GM23338 (cell line): ENCODE data around the gene ADGRL3. TPM values are rescaled to one million over a fixed set of nuclear protein-coding genes. Genes with fewer than 3 reads are reported as not detected.
A peak's percentile ranks its signal among the peaks of the same experiment; 100 is the strongest.

Source experiments
- ATAC-seq: fragments of 200-7000 bp; cut with Tn5 transposase; 3 replicates; pipeline ENCODE4 v1.9.1; 2020
- DNase-seq: peaks from one replicate; pipeline ENCODE4 v3.0.0-alpha.2; 2015; ENCODE audit warnings: low spot score
- H2AFZ ChIP-seq: fragments of 200-600 bp; sonication (generic); 2 replicates; pipeline ENCODE4 v1.8.0; 2016; ENCODE audit warnings: antibody characterized with exemption, mild to moderate bottlenecking, moderate library complexity
- H3F3A ChIP-seq: fragments of 200-600 bp; sonication (generic); replicated peaks from 2 replicates; pipeline ENCODE4 v1.8.0; 2017; ENCODE audit warnings: antibody characterized with exemption, mixed run types, low read depth
- H3K27ac ChIP-seq: fragments of 200-600 bp; sonication (generic); 2 replicates; pipeline ENCODE4 v1.6.1; 2016; ENCODE audit warnings: low read depth
- H3K27me3 ChIP-seq: fragments of 200-600 bp; sonication (generic); 2 replicates; pipeline ENCODE4 v1.8.0; 2016; ENCODE audit warnings: mild to moderate bottlenecking, mixed run types, moderate library complexity; ENCODE audit not compliant: insufficient read depth
- H3K36me3 ChIP-seq: fragments of 200-600 bp; sonication (generic); 2 replicates; pipeline ENCODE4 v1.8.0; 2016; ENCODE audit warnings: mild to moderate bottlenecking; ENCODE audit not compliant: insufficient read depth
- H3K4me1 ChIP-seq: fragments of 200-600 bp; sonication (generic); 2 replicates; pipeline ENCODE4 v1.8.0; 2016; ENCODE audit warnings: mild to moderate bottlenecking, moderate library complexity; ENCODE audit not compliant: insufficient read depth
- H3K4me2 ChIP-seq: fragments of 200-600 bp; sonication (generic); 2 replicates; pipeline ENCODE4 v1.7.1; 2017; ENCODE audit warnings: mixed run types
- H3K4me3 ChIP-seq: fragments of 200-600 bp; sonication (generic); 2 replicates; pipeline ENCODE4 v1.6.1; 2016; ENCODE audit warnings: mixed run types
- H3K79me2 ChIP-seq: fragments of 200-600 bp; sonication (generic); replicated peaks from 2 replicates; pipeline ENCODE4 v1.8.0; 2017; ENCODE audit warnings: mild to moderate bottlenecking; ENCODE audit not compliant: insufficient read depth
- H3K9me2 ChIP-seq: fragments of 200-600 bp; sonication (generic); 2 replicates; pipeline ENCODE4 v1.8.0; 2017; ENCODE audit not compliant: insufficient read depth
- H4K20me1 ChIP-seq: fragments of 200-600 bp; sonication (generic); replicated peaks from 2 replicates; pipeline ENCODE4 v1.8.0; 2017; ENCODE audit warnings: mild to moderate bottlenecking; ENCODE audit not compliant: insufficient read depth
- H3K27ac Mint-ChIP-seq: 2 replicates; pipeline ENCODE4 v1.8.0; 2020; ENCODE audit warnings: inconsistent platforms, mild to moderate bottlenecking, moderate library complexity, mixed read lengths
- H3K27me3 Mint-ChIP-seq: 3 replicates; pipeline ENCODE4 v1.8.0; 2022; ENCODE audit warnings: low read depth, mild to moderate bottlenecking, moderate library complexity, mixed read lengths, inconsistent platforms; ENCODE audit not compliant: insufficient read depth, poor library complexity
- H3K36me3 Mint-ChIP-seq: 3 replicates; pipeline ENCODE4 v1.8.0; 2021; ENCODE audit warnings: low read depth, mild to moderate bottlenecking, inconsistent platforms, moderate library complexity, mixed read lengths
- H3K4me1 Mint-ChIP-seq: 3 replicates; pipeline ENCODE4 v1.8.0; 2020; ENCODE audit warnings: mild to moderate bottlenecking, inconsistent platforms, mixed read lengths
- H3K4me3 Mint-ChIP-seq: 3 replicates; pipeline ENCODE4 v1.8.0; 2021; ENCODE audit warnings: moderate library complexity, mild to moderate bottlenecking, inconsistent platforms, mixed read lengths
- H3K9me3 Mint-ChIP-seq: 3 replicates; pipeline ENCODE4 v1.8.0; 2020; ENCODE audit warnings: moderate library complexity, mild to moderate bottlenecking, inconsistent platforms, mixed read lengths
- EZH2phosphoT487 ChIP-seq: fragments of 200-600 bp; sonication (generic); IDR thresholded peaks from one replicate; pipeline ENCODE4 v1.8.1; 2018; ENCODE audit warnings: antibody characterized with exemption; ENCODE audit not compliant: unreplicated experiment
- JUNB ChIP-seq: IDR thresholded peaks from one replicate; pipeline ENCODE4 v1.6.1; 2016; ENCODE audit warnings: antibody characterized with exemption; ENCODE audit not compliant: unreplicated experiment
- REST ChIP-seq: IDR thresholded peaks from one replicate; pipeline ENCODE4 v1.6.1; 2018; ENCODE audit warnings: antibody characterized with exemption; ENCODE audit not compliant: unreplicated experiment
- ZNF331 ChIP-seq: fragments of 250-450 bp; sonication (Bioruptor Pico); IDR thresholded peaks from 2 replicates; pipeline ENCODE4 v1.5.0; 2020; ENCODE audit warnings: low read depth, mild to moderate bottlenecking, moderate library complexity
- ZNF462 ChIP-seq: fragments of 250-450 bp; sonication (Bioruptor Pico); IDR thresholded peaks from 2 replicates; pipeline ENCODE4 v1.5.0; 2020; ENCODE audit warnings: mild to moderate bottlenecking, moderate library complexity
- polyA plus RNA-seq: library from polyadenylated mRNA; unstranded; fragments of >200 nt; fragmentation: Nextera tagmentation; extraction: Ambion mirVana; gene quantifications from 2 replicates; pipeline ENCODE4 v1.2.1, GENCODE V29; 2016
- total RNA-seq: library from RNA; depleted of rRNA; stranded (reverse); fragments of >200 nt; shearing (Covaris generic); gene quantifications from 2 replicates; pipeline ENCODE4 v1.2.3, GENCODE V29; 2014
- TF ChIP-seq, protein P1 (sequence below), 2 experiments: fragments of 200-600 bp in 1 of 2; sonication (generic) in 1 of 2; conservative IDR thresholded peaks; 2 replicates each; pipeline versions ENCODE4 v1.5.1 to v1.6.1; 2016 to 2017; ENCODE audit warnings: antibody characterized with exemption in 2 of 2, low read depth in 2 of 2, mild to moderate bottlenecking in 2 of 2, moderate library complexity in 1 of 2
- TF ChIP-seq, protein P2 (sequence below): IDR thresholded peaks from 2 replicates; pipeline ENCODE4 v1.6.1; 2016; ENCODE audit warnings: antibody characterized with exemption

ADGRL3 gene
- total and polyA plus RNA-seq, 2 experiments from 2014 or later = 9.7 to 16.5 TPM

GRCh38 chr4:61752617-61753016 lies 552.5 kb downstream of the ADGRL3 start:
- Mint-ChIP-seq H3K36me3 (peaks cover 96% of the 10 kb centered on the region), H3K27me3 (peaks cover 59% of the 10 kb centered on the region), H3K27ac (no peak overlapping the region), H3K9me3 (peaks cover 95% of the 10 kb centered on the region), H3K4me3 (no peak overlapping the region), H3K4me1 (no peaks in the 10 kb centered on the region)
- H3K4me1 ChIP-seq = no peaks in the 10 kb centered on the region
- H3K4me2 ChIP-seq = no peak overlapping the region
- peaks cover 64% of the 10 kb centered on the region for H3K79me2 ChIP-seq
- H4K20me1 ChIP-seq = no peaks in the 10 kb centered on the region
- no peaks in the 10 kb centered on the region for H3K27me3 ChIP-seq
- peaks cover 14% of the 10 kb centered on the region for H3F3A ChIP-seq
- H2AFZ ChIP-seq = no peak overlapping the region
- H3K9me2 ChIP-seq = no peaks in the 10 kb centered on the region
- no peak for DNase-seq
- H3K36me3 ChIP-seq = peaks cover 52% of the 10 kb centered on the region
- ATAC-seq = peak; percentile 26
- TF ChIP-seq, protein P1, sequence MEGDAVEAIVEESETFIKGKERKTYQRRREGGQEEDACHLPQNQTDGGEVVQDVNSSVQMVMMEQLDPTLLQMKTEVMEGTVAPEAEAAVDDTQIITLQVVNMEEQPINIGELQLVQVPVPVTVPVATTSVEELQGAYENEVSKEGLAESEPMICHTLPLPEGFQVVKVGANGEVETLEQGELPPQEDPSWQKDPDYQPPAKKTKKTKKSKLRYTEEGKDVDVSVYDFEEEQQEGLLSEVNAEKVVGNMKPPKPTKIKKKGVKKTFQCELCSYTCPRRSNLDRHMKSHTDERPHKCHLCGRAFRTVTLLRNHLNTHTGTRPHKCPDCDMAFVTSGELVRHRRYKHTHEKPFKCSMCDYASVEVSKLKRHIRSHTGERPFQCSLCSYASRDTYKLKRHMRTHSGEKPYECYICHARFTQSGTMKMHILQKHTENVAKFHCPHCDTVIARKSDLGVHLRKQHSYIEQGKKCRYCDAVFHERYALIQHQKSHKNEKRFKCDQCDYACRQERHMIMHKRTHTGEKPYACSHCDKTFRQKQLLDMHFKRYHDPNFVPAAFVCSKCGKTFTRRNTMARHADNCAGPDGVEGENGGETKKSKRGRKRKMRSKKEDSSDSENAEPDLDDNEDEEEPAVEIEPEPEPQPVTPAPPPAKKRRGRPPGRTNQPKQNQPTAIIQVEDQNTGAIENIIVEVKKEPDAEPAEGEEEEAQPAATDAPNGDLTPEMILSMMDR (conservative IDR thresholded peaks at IDR 0.05; ENCODE audit: low read depth in 2 of 2) = no peak
- TF ChIP-seq ZNF331 (CRISPR knock-in tag) = no peak
- TF ChIP-seq, protein P2, sequence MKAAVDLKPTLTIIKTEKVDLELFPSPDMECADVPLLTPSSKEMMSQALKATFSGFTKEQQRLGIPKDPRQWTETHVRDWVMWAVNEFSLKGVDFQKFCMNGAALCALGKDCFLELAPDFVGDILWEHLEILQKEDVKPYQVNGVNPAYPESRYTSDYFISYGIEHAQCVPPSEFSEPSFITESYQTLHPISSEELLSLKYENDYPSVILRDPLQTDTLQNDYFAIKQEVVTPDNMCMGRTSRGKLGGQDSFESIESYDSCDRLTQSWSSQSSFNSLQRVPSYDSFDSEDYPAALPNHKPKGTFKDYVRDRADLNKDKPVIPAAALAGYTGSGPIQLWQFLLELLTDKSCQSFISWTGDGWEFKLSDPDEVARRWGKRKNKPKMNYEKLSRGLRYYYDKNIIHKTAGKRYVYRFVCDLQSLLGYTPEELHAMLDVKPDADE = no peak
- no peak overlapping the region for H3K27ac ChIP-seq
- H3K4me3 ChIP-seq = no peak overlapping the region

DNA sequence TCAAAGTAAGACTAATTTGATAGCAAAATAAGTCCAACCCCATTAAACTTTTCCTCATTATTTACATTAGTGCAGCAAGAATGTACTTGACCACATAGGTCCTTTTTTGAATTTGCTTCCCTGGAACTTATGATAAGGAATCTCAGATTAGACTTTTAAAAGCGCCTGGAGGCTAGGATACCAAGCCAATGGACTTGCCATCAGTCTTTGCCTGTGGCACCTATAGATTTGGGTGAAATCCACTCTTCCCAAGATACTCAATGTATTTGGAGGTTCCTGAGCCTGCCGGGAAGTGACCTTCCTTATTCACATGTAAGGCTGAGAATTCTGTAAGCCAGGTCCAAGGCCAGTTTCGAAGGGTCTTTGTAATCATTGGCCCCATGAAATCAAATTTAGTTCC lies 553.6 kb downstream of the ADGRL3 start:
- Mint-ChIP-seq H3K36me3 (peaks cover 98% of the 10 kb centered on the region), H3K9me3 (peaks cover 98% of the 10 kb centered on the region), H3K4me1 (no peaks in the 10 kb centered on the region), H3K27me3 (peaks cover 70% of the 10 kb centered on the region), H3K4me3 (no peak overlapping the region), H3K27ac (no peak overlapping the region)
- Histone ChIP-seq H3K9me2 (no peaks in the 10 kb centered on the region), H3K4me2 (no peak overlapping the region), H3K4me3 (no peak overlapping the region), H3K27me3 (no peaks in the 10 kb centered on the region), H3K4me1 (no peaks in the 10 kb centered on the region), H4K20me1 (no peaks in the 10 kb centered on the region), H3F3A (peaks cover 25% of the 10 kb centered on the region), H3K36me3 (peaks cover 52% of the 10 kb centered on the region), H2AFZ (no peak overlapping the region), H3K79me2 (peaks cover 52% of the 10 kb centered on the region), H3K27ac (no peak overlapping the region)
- ATAC-seq = peak; percentile 30
- no peak for DNase-seq
- TF ChIP-seq REST (no peak), JUNB (no peak), ZNF331 (CRISPR knock-in tag) (no peak), EZH2phosphoT487 (no peak), ZNF462 (CRISPR knock-in tag) (no peak)
- TF ChIP-seq, protein P2 = no peak
